ENCODE measurements around the gene CARMIL3.

- no peak for TF ChIP-seq POLR2A (IDR thresholded peaks at IDR 0.05; ENCODE audit: low read depth, low read length)
- TF ChIP-seq TAF1 (IDR thresholded peaks at IDR 0.05; ENCODE audit: borderline replicate concordance, low read depth, low read length): no peak
Measured at GRCh38 chr14:24086193-24086955, 34.6 kb downstream of the CARMIL3 start.
